ENCODE data around the gene NOS1AP.

Gene NOS1AP

DNA sequence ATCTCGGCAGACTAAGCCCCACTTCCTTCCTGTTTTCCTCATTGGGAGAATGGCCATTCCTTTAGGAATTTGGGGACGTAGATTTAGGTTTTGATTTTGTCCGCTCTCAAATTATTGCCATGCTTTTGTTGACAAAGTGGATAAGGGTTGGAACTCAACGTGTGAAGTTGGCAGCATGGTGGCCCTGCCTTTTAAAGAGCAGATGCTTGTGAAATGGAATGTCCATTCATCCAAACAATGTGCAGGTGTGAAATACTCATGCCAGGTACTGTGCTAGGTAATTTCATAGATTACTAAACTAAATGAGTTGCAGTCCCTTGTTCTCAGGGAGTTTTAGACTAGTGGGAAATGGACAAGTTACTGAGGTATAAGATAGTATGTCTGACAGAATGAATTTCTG, 232.2 kb downstream of the NOS1AP start:
- H3K36me3 ChIP-seq = no peaks in the 10 kb centered on the region
- H3K27ac ChIP-seq = no peak overlapping the region
- TF ChIP-seq, protein P1, sequence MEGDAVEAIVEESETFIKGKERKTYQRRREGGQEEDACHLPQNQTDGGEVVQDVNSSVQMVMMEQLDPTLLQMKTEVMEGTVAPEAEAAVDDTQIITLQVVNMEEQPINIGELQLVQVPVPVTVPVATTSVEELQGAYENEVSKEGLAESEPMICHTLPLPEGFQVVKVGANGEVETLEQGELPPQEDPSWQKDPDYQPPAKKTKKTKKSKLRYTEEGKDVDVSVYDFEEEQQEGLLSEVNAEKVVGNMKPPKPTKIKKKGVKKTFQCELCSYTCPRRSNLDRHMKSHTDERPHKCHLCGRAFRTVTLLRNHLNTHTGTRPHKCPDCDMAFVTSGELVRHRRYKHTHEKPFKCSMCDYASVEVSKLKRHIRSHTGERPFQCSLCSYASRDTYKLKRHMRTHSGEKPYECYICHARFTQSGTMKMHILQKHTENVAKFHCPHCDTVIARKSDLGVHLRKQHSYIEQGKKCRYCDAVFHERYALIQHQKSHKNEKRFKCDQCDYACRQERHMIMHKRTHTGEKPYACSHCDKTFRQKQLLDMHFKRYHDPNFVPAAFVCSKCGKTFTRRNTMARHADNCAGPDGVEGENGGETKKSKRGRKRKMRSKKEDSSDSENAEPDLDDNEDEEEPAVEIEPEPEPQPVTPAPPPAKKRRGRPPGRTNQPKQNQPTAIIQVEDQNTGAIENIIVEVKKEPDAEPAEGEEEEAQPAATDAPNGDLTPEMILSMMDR (IDR thresholded peaks at IDR 0.05) = no peak
- H3K9me3 ChIP-seq = peaks cover 0 to 6% (median 0%) of the 10 kb centered on the region in 3 donors
- H3K4me1 ChIP-seq = no peaks in the 10 kb centered on the region
- H3K27me3 ChIP-seq = no peaks in the 10 kb centered on the region
- no peak overlapping the region for H3K4me3 ChIP-seq
- no peak for DNase-seq
- intact Hi-C loops (cut with DNase I; ENCODE audit: low total_unique reads) = no loop called here

DNA sequence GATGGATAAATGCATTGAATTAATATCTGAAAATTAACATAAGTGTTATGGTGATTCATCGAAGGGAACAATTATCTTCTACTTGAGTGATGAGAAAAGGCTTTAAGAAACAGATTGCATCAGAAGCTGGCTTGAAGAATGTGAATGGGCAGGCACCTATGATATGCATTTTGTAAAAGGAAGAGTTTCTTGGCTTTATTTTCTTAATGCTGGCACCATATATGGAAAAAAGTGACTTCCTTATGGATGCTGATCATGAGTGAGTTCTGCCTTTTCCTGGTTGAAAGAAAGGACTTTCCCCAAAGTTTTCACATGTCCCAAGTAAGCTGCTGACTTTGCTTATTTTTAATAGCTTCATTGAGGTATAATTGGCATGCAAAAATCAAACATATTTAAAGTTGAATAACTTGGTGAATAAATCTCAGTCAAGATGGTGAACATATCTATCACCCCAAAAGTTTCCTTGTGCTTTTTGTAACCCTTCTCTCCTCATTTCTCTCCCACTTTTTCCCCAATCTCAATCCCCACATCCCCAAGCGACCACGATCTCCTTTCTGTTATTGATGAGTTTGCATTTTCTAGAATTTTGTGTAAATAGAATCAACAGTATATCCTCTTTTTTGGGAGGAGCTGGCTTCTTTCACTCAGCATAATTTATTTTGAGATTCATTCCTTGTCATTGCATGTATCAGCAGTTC, 233.0 kb downstream of the NOS1AP start:
- H3K4me1 ChIP-seq = no peaks in the 10 kb centered on the region
- intact Hi-C loops (cut with DNase I; ENCODE audit: low total_unique reads) = no loop called here
- DNase-seq = no peak
- H3K9me3 ChIP-seq = peaks cover 0 to 6% (median 0%) of the 10 kb centered on the region in 3 donors
- no peaks in the 10 kb centered on the region for H3K27me3 ChIP-seq
- H3K36me3 ChIP-seq = no peaks in the 10 kb centered on the region
- H3K27ac ChIP-seq = no peak overlapping the region
- H3K4me3 ChIP-seq = no peak overlapping the region
- TF ChIP-seq, protein P1 (IDR thresholded peaks at IDR 0.05) = no peak

DNA sequence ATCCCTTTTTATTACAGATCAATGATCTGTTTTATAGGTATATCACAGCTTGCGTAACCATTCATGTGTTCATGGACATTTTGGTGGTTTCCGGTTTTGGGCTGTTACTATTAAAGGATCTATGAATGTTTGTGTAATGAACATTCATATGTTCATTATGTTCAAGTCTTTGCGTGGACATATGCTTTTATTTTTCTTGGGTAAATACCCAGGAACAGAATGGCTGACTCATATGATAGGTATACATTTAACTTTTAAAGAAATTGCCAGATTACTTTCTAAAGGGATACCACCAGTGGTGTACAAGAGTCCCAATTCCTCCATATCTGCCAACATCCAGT, 233.5 kb downstream of the NOS1AP start:
- no peaks in the 10 kb centered on the region for H3K27me3 ChIP-seq
- peaks cover 0 to 11% (median 0%) of the 10 kb centered on the region in 3 donors for H3K9me3 ChIP-seq
- H3K36me3 ChIP-seq = no peaks in the 10 kb centered on the region
- no peaks in the 10 kb centered on the region for H3K4me1 ChIP-seq
- H3K4me3 ChIP-seq = no peak overlapping the region
- H3K27ac ChIP-seq = no peak overlapping the region
- no peak for DNase-seq
- TF ChIP-seq, protein P1 (IDR thresholded peaks at IDR 0.05) = no peak
- intact Hi-C loops (cut with DNase I; ENCODE audit: low total_unique reads) = no loop called here

DNA sequence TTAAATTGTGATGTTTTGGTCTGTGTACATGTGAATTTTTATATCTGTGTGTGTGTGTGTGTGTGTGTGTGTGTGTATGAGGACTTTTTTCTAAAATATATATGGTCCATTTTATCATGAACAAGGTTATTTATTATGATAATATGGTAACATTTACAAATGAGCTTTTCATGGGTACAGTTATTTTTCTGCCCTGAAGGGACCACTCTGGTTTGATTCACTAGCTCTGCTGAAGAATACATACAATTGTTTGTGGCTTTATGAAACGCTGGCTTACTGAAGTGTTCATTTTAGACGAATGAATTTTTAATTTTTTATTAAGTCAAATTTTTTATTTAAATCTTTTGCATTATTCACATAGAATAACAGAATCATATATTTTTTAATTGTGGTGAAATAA, 235.2 kb downstream of the NOS1AP start:
- DNase-seq = no peak
- Histone ChIP-seq H3K27me3 (no peaks in the 10 kb centered on the region), H3K4me1 (no peaks in the 10 kb centered on the region), H3K4me3 (no peak overlapping the region), H3K27ac (no peak overlapping the region), H3K36me3 (no peaks in the 10 kb centered on the region), H3K9me3 (peaks cover 0 to 17% (median 0%) of the 10 kb centered on the region in 3 donors)
- TF ChIP-seq, protein P1 (IDR thresholded peaks at IDR 0.05) = no peak
- intact Hi-C loops (cut with DNase I; ENCODE audit: low total_unique reads) = no loop called here

DNA sequence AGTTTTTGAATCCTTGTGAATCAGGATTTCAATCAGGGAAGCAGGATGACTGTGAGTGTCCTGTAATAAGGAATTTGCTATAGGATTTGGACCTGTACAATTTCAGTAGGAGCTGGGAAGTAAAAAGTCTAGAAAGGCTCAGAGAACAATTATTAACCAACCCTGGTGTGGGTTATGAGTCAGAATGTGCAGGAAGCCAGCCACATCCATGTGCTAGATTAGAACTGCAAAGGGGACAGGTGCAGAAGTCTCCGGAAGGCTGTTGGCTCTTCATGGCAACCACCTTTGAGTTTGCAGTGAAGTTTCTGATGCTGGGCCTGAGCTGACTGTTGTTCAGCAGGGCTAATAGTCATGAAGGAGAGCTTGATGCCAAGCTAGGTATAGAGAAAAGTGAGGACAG, 236.5 kb downstream of the NOS1AP start:
- TF ChIP-seq, protein P1 (IDR thresholded peaks at IDR 0.05) = no peak
- no peak for DNase-seq
- intact Hi-C loops (cut with DNase I; ENCODE audit: low total_unique reads) = no loop called here
- Histone ChIP-seq H3K27ac (no peak overlapping the region), H3K4me1 (no peaks in the 10 kb centered on the region), H3K4me3 (no peak overlapping the region), H3K27me3 (no peaks in the 10 kb centered on the region), H3K9me3 (peaks cover 0 to 15% (median 0%) of the 10 kb centered on the region in 3 donors), H3K36me3 (no peaks in the 10 kb centered on the region)

DNA sequence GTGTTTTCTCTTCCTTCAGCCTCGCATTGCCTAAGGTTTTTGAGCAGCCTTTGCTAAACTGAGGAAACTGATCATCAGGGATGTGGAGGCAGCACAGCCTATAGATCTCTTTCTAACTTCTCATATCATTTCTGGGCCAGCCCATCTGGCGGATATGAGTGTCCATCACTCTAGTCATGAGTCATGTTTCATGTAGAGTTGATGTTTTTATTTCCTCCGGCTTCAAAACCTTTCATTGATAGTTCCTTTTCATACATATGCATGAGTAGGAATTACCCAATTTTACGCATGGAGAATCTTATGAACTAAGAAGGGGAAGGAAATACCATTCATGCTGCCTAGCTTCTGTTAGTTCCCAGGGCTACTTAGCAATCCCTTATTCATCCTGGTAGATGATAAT, 240.8 kb downstream of the NOS1AP start:
- intact Hi-C loops (cut with DNase I; ENCODE audit: low total_unique reads) = no loop called here
- no peak for DNase-seq
- no peaks in the 10 kb centered on the region for H3K36me3 ChIP-seq
- no peak overlapping the region for H3K4me3 ChIP-seq
- no peak overlapping the region for H3K27ac ChIP-seq
- TF ChIP-seq, protein P1 (IDR thresholded peaks at IDR 0.05) = no peak
- H3K27me3 ChIP-seq = no peaks in the 10 kb centered on the region
- no peaks in the 10 kb centered on the region for H3K4me1 ChIP-seq
- peaks cover 0 to 11% (median 0%) of the 10 kb centered on the region in 3 donors for H3K9me3 ChIP-seq

Measured in tibial artery (tissue), 4 donors.